GM19372 (cell line): ENCODE results near the gene FKBP11.

Experiments
- ATAC-seq: cut with Tn5 transposase; IDR thresholded peaks from one replicate; pipeline ENCODE4 v1.9.1; 2021; ENCODE audit warnings: mild to moderate bottlenecking, low read depth, moderate library complexity; ENCODE audit not compliant: unreplicated experiment

FKBP11 gene

DNA sequence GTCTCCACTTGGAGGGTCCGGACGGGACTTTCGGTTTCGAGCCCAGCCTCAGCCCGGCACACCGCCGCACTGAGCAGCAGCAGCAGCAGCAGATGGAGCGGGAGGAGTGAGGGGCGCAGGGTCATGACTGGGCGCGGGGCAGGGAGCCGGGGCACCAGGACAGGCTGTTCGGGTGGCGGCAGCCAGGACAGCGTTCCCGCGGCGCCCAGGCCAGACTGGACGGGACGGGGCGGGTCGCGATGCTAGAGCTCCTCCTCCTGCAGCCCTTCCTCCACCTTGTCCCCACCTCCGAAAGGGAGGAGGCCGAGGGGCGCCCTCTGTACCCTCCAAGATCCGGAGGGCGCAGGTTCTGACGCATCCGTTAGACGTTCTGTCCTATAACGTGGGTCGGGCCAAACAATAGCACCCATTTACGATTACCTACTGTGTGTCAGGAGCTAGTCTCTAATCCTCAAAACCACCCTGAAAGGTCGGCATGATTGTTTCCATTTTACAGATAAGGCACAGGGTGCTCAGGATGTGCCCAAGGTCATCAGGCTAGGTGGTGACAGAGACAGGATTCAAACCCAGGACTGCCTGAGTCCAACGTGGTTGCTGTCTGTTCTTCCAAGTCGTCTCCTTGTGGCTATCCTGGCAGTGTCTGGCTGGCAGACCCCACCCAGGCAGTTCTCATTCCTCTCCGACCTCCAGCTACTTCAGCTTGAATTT, at the start of gene FKBP11:
TSS of gene FKBP11 (minus strand) at position 189 of the 708 bp plus-strand sequence. CDS start at position 125, 64 bp downstream.
- peak; percentile 76 for ATAC-seq

DNA sequence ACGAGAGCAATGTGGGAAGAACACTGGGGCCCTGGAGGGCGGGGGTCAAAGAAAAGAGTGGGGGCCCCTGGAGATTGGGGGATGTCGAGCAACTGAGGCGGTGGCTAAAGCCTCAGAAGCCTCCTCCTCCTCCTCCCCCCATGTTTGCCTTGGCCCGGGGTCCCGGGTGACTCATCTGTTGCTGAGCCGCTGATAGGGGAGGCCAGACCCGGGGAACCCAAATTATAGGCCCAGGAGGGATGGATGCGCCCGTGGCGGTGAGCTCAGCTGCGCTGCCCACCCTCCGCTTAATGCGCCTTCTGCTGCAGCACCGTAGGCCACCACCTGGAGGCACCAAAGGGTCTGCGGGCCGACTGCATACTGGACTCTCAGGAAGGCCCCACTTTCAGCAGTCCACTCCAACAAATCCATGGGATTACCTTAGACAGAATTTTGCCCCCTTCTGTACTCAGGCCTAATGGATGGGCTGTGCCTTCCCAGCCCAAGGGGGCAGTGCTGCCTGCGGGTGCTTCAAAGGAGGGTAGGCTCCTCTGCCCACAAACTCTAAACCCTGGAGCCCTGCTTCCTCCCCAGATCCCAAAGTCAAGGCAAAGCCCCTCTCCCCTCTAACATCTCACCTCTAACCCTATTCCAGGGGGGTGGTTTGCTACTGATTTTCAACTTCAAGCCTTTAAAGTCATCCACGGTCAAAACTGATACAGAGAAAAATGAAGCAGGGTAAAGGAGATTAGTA, 48.8 kb upstream of the FKBP11 start:
- ATAC-seq = no peak

DNA sequence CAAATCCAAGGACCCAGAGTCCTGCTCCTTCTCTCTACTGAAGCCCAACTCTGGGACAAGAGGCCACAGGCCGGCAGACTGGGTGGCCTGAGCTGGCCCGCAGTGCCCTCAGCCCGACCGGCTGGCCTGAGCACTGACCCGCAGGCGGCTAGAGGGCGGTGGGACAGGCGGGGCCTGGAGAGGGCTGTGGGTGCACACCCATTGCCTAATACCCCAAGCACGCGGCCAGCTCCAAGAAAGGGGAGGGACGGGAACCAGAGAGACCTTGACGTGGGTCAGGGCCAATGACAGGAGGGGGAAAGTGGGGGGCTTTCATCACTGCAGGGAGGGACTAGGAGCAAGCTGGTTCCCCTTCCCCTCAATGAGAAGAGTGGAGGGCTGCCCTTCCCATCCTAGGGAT, 48.2 kb upstream of the FKBP11 start:
- no peak for ATAC-seq

DNA sequence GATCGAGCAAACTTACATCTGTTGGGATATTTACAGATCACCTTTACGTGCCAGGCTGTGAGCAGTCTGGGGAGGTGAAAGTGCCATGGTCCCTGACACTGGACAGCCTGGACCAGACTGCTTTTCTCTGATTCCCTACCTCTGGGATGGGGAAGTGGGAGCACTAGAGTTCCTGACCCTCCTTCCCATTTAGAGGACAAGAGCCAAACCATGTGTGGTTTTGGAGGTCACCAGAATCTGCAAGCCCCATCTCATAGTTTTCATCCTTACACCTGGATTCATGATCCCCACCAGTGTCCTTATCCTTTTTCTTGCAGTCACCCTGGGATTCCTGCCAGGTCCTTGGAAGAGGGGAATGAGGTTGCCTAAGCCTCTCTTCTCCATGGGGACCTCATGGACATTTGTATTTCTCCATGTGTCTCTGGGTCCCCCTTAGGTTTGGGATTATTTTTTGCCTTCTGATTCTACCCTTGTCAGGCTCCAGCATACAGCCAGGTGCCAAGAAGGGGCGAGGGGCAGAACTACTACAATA, 47.7 kb upstream of the FKBP11 start:
- no peak for ATAC-seq

DNA sequence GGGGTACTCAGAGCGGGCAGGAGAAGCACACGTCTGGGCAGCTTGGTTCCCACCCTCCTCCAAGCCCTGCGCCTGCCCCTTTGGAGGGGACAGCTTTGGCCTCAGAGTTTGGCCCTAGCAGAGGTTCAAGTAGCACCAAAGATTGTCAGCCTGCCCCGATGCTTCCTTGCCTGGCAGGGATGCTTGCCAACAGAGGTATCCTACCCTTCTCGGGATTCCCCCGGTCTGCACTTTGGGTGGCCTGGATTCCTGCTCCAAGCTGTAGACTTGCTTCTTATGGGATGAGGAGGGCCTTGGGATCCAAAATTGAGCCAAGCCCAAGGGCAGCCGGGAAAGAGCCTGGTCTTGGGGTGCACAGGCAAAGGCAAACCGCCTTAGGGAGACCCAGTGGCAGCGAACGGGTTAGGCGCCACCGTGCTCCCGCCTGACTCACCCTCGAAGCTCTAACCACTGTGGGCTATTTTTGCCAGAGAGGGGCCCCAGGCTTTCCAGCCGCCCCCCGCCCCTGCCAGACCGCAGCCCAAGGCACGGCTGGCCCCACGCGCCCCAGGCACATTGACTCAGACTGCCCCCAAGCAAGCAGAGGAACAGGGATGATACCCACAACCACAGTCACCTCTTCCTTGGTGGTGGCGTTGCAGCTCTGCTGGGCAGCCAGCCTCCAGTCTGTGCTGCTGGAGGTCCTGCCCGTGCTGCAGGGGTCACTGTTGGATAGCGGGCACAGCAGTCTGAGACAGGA, 47.1 kb upstream of the FKBP11 start:
- ATAC-seq = no peak

DNA sequence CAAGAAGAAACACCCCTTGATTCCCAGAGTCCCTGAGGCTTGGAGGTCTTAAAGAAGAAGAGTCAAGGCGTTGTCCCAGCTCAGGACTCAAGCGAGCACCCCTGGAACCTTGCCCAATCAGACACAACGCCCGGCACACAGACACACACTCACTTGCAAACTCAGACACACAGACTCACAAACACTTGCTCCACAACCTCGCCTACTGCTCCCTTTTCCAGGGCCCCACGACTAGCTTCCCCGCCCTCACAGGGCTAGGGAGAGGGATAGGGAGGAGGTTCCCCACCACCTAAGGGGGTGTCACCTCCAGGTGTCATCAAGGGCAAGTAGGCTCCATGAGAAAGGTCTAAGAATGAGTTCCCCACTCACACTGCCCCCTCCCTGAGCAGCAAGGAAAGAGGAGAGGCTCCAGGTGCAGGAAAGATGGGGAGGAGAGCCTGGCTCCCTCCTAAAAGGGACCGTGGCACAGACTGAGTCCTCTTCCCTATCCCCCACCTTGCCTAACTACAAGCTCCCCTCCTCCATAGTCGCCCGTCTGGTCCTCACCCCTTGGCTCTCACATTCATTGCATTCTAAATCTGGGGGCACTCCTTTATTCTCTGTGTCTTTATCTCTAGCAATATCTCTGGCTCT, 45.5 kb upstream of the FKBP11 start:
- no peak for ATAC-seq

DNA sequence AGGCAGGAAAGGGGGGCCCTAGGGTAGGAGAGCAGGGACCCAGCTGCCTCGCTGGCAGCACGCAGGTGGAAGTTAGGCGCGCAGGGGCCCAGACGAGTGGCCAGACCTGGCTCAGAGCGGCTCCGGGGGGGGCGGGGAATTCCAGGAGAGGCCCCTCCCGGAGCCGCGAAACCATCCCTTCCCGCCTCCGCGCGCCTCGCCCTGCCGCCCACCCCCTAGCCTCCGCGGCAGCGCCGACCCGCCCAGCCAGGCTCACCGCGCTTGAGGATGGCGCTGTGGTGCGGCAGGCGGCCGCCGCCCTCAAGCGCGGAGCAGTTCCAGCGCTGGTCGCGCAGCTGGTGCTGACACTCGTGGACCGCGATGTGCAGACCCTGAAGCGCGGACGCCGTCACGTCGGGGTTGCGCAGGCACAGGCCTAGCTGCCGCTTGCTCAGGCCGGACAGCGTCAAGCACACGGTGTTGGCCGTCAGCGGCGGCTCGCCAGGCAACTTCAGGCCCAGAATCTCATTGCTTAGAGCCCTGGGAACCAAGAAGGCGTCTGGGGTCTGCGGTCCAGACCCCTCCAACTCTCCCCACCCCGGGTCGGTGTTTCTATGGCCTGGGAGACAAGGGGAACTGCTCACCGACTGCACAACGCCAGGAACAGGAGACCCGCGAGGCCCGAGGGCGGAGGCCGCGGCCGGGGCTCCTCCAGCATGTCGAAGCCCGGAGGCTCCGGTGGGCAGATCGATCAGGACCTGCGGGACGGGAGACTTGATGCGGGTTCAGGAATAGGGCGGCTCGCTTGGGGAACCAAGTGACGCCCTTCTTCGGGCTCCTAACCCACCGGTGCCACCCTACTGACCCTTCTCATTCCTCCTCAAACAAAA, 44.8 kb upstream of the FKBP11 start:
- ATAC-seq = no peak

DNA sequence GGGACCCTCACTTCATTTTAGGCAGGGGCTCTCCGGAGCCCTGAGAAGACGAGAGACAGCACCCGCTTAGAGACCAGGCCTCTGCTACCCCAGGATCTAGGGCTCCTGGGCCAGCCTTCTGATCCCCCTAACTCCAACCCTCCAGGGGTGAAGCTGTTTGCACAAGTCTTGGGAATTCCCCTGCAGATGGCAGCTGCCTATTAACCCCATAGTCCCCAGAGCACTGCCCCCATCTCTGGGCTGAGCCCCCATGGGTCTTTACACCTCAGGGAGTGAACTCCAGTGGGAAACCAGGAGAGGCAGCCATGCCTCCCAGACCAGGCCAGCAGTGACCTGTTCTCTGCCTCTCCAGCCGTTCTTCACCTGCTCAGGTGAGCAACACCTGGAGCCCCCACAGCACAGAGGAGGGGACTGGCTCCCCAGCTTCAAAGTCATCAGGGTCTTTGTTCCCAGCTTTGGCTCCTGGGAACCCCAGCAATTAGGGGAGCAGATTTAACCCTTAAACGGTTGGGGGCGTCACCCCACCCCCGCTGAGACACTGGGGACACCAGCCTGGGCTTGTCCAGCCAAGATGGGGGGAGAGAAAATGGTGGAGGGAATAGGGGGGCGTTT, 44.0 kb upstream of the FKBP11 start:
- ATAC-seq = no peak

DNA sequence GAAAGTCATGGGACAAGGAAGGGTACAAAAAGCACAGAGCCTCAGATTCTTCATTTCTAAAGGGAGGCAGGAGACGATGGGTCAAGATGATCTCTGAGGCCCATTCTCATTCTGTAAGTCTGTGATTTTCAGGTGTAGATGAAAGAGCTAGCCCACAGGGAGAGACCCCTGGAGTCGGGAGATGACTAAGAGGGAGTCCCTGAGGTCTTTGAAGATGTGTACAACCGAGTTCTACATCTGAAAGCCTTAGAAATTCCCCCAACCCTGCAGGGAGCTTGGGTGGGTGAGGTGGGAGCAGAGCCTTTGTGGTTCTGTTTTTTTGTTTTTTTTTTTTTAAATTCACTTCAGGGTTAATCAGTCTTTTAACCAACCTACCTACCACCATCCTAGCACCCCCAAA, 43.2 kb upstream of the FKBP11 start:
- no peak for ATAC-seq

DNA sequence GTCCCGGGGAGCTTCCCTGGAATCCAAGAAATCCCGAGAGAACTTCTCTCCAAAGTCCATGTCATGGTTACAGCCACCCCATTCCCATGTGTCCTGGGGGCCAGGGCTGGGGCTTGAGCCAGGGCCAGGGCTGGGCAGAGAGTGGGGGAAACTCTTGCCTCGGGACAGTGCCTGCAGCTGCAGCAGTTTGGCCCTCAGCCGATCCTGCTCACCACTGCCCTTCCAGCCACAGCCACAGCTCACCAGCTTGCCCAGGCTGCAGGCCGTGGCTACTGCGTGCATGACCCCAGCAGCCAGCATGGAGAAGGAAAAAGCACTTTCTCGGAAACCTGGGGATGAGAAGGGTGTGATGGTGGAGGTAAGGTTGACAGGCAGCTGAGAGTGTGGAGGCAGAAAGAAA, 42.7 kb upstream of the FKBP11 start:
- no peak for ATAC-seq

DNA sequence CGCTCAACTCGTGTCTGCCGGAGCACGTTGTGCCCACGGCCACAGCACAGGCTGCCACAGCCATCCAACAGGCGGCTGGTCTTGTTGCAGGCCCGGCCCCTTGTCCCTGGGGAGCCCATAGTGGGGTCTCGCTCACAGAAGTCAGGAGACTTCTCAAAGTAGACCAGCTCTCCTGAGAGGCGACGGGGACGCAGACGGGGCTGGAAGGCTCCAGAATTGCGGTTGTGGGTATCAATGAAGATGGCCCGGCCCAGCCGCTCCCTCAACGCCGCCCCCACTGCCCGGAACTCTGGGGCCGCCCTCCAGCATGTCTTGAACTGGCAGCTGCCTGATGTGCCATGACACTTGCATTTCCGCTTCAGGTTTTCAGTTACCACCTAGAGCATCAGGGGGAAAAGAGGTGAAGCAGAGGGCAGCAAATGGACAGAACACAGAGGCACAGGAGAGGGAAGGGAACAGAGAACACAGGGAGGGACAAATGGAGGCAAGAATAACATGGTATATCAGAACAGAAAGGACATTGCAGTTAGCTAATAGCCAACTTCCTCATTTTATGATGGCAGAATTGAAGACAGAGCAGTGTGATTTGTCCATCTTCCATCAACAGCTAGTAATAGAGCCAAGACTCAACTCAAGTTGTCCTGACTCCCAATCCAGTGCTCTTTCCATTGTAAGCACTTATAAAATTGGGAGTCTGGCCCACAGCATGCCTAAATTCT, 41.0 kb upstream of the FKBP11 start:
- ATAC-seq = no peak

DNA sequence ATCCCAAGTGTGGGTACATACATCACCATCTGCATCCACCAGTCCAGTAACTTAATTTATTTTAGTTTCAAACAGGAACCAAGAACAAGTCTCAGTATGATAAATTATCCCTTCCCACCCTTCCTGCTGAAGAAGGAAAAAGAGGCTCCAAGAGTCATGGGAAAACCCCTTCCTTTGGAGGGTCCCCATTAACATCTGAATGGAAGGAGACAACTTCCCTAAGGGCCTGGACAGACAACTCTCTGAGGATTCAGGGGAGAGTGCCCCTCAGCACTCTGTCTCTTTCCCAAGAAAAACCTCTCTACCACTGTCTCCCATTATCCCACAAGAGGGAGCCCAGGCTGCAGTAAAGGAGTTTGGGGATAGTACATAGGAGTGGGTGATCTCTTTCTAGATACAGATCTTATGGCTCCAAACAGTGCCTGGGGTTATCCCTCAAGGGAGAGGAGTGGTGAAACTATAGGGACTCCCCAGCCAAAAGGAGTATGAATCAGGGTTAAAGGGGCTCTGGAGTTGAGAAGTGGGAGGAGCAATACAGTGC, 40.1 kb upstream of the FKBP11 start:
- ATAC-seq = no peak

DNA sequence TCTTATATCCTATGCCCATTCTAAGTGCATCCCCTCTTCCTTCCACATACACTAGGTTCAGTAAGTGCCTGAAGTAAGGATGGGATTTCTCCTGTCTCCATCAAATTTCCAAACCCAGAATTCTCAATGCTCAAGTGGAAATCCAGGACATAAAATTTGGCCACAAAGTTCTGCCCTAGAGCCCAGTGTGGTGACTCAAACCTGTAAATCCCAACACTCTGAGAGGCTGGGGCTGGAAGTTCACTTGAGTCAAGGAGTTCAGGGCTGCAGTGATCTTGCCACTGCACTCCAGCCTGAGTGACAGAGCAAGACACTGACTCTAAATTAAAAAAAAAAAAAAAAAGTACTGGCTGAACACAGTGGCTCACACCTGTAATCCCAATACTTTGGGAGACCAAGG, 36.5 kb upstream of the FKBP11 start:
- ATAC-seq = no peak

DNA sequence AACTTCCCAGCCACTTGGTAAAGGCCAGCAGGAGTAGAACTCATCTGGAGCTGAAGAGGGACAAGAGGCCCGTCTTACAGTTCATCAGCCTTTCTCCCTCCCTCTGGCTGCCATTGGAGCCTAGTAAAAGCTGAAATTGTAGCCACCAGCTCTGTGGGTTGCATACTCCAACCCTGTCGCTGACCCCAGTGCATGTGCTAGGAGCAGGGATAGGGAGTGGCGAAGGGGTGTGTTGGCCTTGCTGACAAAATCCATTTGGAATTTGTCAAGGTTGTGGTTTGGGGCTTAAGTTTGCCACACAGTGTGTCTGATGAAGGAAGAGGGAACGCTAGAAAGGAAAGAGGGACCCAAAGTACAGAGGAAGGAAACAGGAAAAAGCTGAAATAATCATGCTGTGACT, 36.0 kb upstream of the FKBP11 start:
- no peak for ATAC-seq

DNA sequence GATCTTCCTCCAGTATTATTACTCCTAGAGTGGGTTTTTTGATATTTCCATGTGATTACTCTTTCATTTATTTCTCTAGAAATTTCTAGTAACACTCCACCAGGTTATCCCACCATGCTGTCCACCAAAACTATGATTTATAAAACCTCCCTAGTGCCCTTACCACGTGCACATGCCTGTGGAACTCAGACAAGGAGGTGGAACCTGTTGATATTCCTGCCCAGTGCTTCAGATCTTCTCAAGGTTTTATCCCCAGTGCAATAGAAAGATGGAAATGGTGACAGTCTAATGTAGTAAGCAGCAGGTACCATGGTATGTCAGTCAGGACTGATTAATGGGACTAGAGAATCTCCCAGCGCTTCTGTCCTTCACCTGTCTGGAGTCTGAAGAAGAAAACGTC, 35.5 kb upstream of the FKBP11 start:
- ATAC-seq = no peak

DNA sequence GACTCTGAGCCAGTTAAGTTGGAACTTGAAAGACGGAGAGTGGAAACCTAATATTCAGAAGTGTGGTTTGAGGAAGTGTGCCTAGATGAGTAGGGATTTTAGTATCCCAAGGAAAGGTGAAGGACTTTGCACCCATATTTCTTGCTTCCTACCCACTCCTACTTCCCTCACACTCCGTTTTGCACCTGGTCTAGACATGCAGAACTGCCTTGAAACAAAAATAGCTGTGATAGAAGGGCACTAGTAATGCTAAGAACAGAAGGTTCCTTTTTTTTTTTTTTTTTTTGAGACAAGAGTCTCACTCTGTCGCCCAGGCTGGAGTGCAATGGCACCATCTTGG, 32.7 kb upstream of the FKBP11 start:
- ATAC-seq = no peak

DNA sequence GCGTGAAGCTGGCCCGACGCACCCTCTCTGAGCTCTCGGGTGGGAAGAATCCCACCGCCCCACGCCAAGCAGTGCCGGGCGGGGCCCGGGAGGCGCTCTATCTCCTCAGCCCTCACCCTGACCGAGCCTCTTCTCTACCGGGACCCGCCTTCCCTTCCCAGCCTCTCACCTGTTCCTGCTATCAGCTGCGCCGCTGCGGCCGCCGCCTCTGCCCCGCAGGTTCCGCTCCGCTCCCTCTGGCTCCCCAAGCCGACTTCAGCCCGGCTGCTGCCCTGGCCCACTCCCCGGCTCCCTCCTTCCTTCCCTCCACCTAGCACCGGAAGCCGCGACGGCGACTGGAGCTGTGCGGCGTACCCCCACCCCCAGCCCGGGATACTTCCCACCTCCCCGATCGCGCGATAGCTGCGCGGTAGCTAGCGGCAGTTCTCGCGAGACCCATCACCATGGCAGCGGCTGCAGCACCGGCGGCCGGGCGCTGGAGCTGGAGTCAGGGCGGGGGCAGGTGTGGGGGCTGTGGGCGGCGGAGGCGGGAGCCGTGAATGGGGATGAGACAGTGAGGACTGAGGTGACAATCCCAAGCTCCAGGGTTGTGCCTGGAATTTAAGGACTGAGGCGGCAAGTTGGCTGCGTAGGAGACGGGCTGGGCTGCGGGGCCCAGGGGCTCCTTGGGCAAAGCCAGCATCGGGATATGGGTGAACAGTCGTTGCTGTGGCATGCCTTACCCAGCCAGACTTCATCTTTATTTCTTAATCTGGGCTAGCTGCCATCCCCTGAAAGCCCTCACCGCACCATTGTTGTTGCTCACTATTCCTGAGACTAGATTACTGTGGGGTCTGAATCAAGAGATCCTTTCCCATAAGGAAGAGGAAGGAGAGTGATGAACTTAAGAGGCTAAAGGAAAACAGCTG, 32.1 kb upstream of the FKBP11 start, which contains the start of gene ARF3:
TSS of gene ARF3 (minus strand) at position 347 of the 908 bp plus-strand sequence. CDS start 16,392 bp downstream, outside the sequence.
- ATAC-seq = peak; percentile 83
